Activated CD4-positive, alpha-beta T cell treated with anti-CD3 and anti-CD28 coated beads for 36 hours (primary cell): ENCODE measurements around the gene CMTM7. TPM values are rescaled to one million over a fixed set of nuclear protein-coding genes. Genes with fewer than 3 reads are reported as not detected.

Experiments used
- ATAC-seq: fragments of 200-7000 bp; cut with Tn5 transposase; one replicate; pipeline ENCODE4 v1.10.0; 2021; ENCODE audit warnings: mild to moderate bottlenecking, moderate library complexity
- CTCF ChIA-PET: fragments of 350-600 bp; sonication (Branson Sonifier 250); formaldehyde crosslinking; loops from one replicate; lab custom pipeline; 2021; ENCODE audit warnings: antibody characterized with exemption; lab: Charles Lee
- POLR2A ChIA-PET: fragments of 350-600 bp; sonication (Branson Sonifier 250); formaldehyde crosslinking; loops from one replicate; lab custom pipeline; 2021; ENCODE audit warnings: antibody characterized with exemption, inconsistent platforms; lab: Charles Lee
- DNase-seq: peaks from one replicate; pipeline ENCODE4 v3.0.0-alpha.2; 2020
- H3K27ac Mint-ChIP-seq: one replicate; pipeline ENCODE4 v1.8.0; 2021; ENCODE audit warnings: mixed read lengths
- H3K27me3 Mint-ChIP-seq: one replicate; pipeline ENCODE4 v1.8.0; 2021; ENCODE audit warnings: mixed read lengths
- H3K36me3 Mint-ChIP-seq: one replicate; pipeline ENCODE4 v1.8.0; 2021; ENCODE audit warnings: low read depth, mixed read lengths
- H3K4me1 Mint-ChIP-seq: one replicate; pipeline ENCODE4 v1.8.0; 2021; ENCODE audit warnings: mixed read lengths
- H3K4me3 Mint-ChIP-seq: one replicate; pipeline ENCODE4 v1.8.0; 2021; ENCODE audit warnings: mild to moderate bottlenecking, moderate library complexity, mixed read lengths
- H3K9me3 Mint-ChIP-seq: one replicate; pipeline ENCODE4 v1.8.0; 2021; ENCODE audit warnings: low read depth, mixed read lengths
- intact Hi-C, 2 experiments: fragments of 100-400 bp; cut with DNase I in 1 of 2; cut with micrococcal nuclease in 1 of 2; formaldehyde crosslinking; loops; one replicate each; pipeline versions ENCODE4 v1.14.2 to v1.15.1; 2022 to 2024; cut with DNase I, micrococcal nuclease
- total RNA-seq, 2 experiments: library from RNA; stranded (reverse); gene quantifications; one replicate each; pipeline ENCODE4 v1.2.3, GENCODE V29; 2021

CMTM7 gene
- total RNA-seq, 2 experiments from 2014 or later: 41.1 to 67.0 TPM

DNA sequence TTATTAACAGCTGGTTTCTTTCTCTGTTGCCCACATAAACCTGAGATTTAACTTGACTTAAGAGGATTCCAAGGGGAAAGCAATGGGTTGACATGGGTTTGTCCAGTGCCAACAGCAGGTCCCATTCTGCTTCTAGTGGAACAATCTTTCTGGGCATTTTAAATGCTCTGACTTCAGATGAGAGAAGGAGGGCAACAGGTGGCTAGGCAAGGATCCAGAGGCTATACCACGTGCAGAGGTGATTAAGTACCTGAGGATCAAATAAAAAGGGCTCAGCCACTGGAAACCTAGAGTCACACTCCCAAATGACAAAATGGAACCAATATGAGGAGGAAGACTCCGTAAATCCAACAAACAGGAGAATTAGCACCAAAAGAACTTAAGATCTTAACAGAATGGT lies 82.5 kb downstream of the CMTM7 start:
- Mint-ChIP-seq H3K27me3 (no peaks in the 10 kb centered on the region), H3K36me3 (peaks cover 42% of the 10 kb centered on the region), H3K27ac (no peak overlapping the region), H3K9me3 (no peaks in the 10 kb centered on the region), H3K4me3 (no peak overlapping the region), H3K4me1 (peaks cover 48% of the 10 kb centered on the region)
- intact Hi-C loops: no loop called here
- POLR2A ChIA-PET: no interaction called here
- DNase-seq (no peak), ATAC-seq (no peak)
- CTCF ChIA-PET: interaction anchor here (1.5 kb wide), 1 partner anchor 99 kb away, joined by 4 read pairs; no protein-coding TSS in a partner anchor

- ChIA-PET CTCF (no interaction called here), POLR2A (interaction anchor here (0.6 kb wide), 1 partner anchor 70 kb away, joined by 7 read pairs; no protein-coding TSS in a partner anchor)
- no peak for DNase-seq
- Mint-ChIP-seq H3K36me3 (peaks cover 64% of the 10 kb centered on the region), H3K27me3 (no peaks in the 10 kb centered on the region), H3K4me1 (peaks cover 35% of the 10 kb centered on the region), H3K4me3 (no peak overlapping the region), H3K27ac (no peak overlapping the region), H3K9me3 (no peaks in the 10 kb centered on the region)
- intact Hi-C loops: no loop called here
- ATAC-seq: no peak
Observed at GRCh38 chr3:32480604-32481003, 89.0 kb downstream of the CMTM7 start.

- H3K27me3 Mint-ChIP-seq: no peaks in the 10 kb centered on the region
- no peak overlapping the region for H3K27ac Mint-ChIP-seq
- ChIA-PET CTCF (interaction anchor here (1.1 to 1.3 kb wide), 3 partner anchors 12 to 305 kb away, joined by 4 to 5 read pairs (median 5); no protein-coding TSS in a partner anchor), POLR2A (no interaction called here)
- no peaks in the 10 kb centered on the region for H3K9me3 Mint-ChIP-seq
- DNase-seq: no peak
- H3K36me3 Mint-ChIP-seq: peaks cover 67% of the 10 kb centered on the region
- H3K4me1 Mint-ChIP-seq: peaks cover 32% of the 10 kb centered on the region
- peak; percentile 85 for ATAC-seq
- no peak overlapping the region for H3K4me3 Mint-ChIP-seq
- intact Hi-C loops: no loop called here
Observed at GRCh38 chr3:32481791-32482631, 90.4 kb downstream of the CMTM7 start.

GRCh38 chr3:32482693-32483092 lies 91.0 kb downstream of the CMTM7 start:
- Mint-ChIP-seq H3K27me3 (no peaks in the 10 kb centered on the region), H3K4me3 (no peak overlapping the region), H3K36me3 (peaks cover 63% of the 10 kb centered on the region), H3K27ac (no peak overlapping the region), H3K4me1 (peaks cover 28% of the 10 kb centered on the region), H3K9me3 (no peaks in the 10 kb centered on the region)
- ATAC-seq (no peak), DNase-seq (no peak)
- ChIA-PET CTCF (interaction anchor here (1.0 to 1.3 kb wide), 3 partner anchors 13 to 305 kb away, joined by 3 to 5 read pairs (median 5); no protein-coding TSS in a partner anchor), POLR2A (no interaction called here)
- intact Hi-C loops: no loop called here

DNA sequence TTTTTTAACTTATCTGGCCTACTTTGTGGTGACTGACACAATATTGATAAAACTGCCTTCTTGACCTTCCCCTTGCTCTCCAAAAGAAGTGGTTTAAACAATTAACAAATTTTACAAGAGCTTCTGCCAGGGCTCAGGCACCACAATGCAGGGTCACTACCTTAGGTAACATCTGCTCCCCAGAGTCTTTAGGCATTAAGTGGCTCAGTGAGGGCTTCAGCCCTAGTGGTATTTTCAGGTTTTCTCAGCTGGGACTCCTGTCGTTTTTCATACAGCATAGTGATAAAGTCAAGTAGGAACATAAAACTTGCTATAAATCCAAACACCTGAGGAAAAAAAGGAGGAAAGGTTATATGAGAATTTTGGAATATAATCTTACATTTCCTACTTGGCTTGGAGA lies 92.1 kb downstream of the CMTM7 start:
- POLR2A ChIA-PET: no interaction called here
- Mint-ChIP-seq H3K27me3 (no peaks in the 10 kb centered on the region), H3K9me3 (no peaks in the 10 kb centered on the region), H3K4me3 (no peak overlapping the region), H3K4me1 (peaks cover 26% of the 10 kb centered on the region), H3K27ac (no peak overlapping the region), H3K36me3 (peaks cover 65% of the 10 kb centered on the region)
- CTCF ChIA-PET: interaction anchor here (1.3 kb wide), 1 partner anchor 18 kb away, joined by 4 read pairs; no protein-coding TSS in a partner anchor
- ATAC-seq: no peak
- intact Hi-C loops: no loop called here
- no peak for DNase-seq

DNA sequence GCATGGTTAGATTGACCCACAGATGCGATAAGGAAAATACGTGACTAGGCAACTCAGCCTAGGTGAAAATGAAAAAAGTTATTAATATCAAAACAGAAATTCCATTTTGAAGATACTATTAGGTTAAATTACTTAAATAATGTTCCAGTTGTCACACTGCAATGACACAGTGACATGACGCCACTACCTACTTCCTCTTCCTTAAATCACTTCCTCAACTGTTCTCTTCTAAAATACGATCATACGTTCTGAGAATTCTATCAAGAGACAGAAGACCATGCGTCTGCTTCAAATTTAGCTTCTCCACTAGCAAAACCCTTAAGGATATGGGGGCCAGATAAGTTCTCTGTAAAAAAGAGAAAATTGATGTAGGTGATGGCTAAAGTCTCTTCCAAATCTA lies 92.8 kb downstream of the CMTM7 start:
- intact Hi-C loops: no loop called here
- POLR2A ChIA-PET: interaction anchor here (0.6 kb wide), 1 partner anchor 338 kb away, joined by 3 read pairs; no protein-coding TSS in a partner anchor
- Mint-ChIP-seq H3K27me3 (no peaks in the 10 kb centered on the region), H3K4me3 (no peak overlapping the region), H3K27ac (no peak overlapping the region), H3K36me3 (peaks cover 58% of the 10 kb centered on the region), H3K4me1 (peaks cover 26% of the 10 kb centered on the region), H3K9me3 (no peaks in the 10 kb centered on the region)
- no peak for DNase-seq
- ATAC-seq: no peak
- CTCF ChIA-PET: interaction anchor here (0.7 to 1.9 kb wide), 5 partner anchors 12 to 316 kb away, joined by 3 to 8 read pairs (median 4); no protein-coding TSS in a partner anchor

- DNase-seq (no peak), ATAC-seq (no peak)
- intact Hi-C loops: no loop called here
- Mint-ChIP-seq H3K9me3 (no peaks in the 10 kb centered on the region), H3K36me3 (peaks cover 40% of the 10 kb centered on the region), H3K27ac (no peak overlapping the region), H3K4me1 (peaks cover 13% of the 10 kb centered on the region), H3K27me3 (no peaks in the 10 kb centered on the region), H3K4me3 (no peak overlapping the region)
- POLR2A ChIA-PET: interaction anchor here (1.0 kb wide), 1 partner anchor 10 kb away, joined by 4 read pairs; no protein-coding TSS in a partner anchor
- CTCF ChIA-PET: interaction anchor here (1.0 kb wide), 1 partner anchor 18 kb away, joined by 4 read pairs; no protein-coding TSS in a partner anchor
Observed at GRCh38 chr3:32487781-32488473, 96.3 kb downstream of the CMTM7 start.

DNA sequence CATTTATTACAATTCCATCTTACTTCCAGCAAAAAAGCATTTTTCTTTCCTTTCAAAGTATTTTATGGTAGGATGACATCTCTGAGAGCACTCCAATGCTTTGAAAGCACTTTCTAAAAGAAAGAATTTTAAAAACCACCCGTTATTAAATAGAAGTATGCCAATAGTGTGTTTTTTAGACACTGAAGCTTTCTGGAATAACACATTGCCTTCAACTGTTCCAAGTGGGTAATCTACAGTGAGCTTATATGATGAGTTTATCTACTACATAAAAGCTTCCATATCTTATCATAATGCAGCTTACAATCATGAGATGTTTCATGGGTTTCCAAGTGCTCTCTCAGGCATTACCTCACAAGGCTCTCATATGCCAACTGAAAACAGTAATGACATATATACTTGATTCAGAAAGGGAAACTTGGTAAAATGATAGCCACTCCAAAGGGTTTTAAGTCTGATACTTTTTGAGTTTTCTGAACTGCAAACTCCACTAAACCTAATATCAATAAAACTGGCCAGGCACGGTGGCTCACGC lies 96.9 kb downstream of the CMTM7 start:
- no peak overlapping the region for H3K27ac Mint-ChIP-seq
- ATAC-seq: no peak

DNA sequence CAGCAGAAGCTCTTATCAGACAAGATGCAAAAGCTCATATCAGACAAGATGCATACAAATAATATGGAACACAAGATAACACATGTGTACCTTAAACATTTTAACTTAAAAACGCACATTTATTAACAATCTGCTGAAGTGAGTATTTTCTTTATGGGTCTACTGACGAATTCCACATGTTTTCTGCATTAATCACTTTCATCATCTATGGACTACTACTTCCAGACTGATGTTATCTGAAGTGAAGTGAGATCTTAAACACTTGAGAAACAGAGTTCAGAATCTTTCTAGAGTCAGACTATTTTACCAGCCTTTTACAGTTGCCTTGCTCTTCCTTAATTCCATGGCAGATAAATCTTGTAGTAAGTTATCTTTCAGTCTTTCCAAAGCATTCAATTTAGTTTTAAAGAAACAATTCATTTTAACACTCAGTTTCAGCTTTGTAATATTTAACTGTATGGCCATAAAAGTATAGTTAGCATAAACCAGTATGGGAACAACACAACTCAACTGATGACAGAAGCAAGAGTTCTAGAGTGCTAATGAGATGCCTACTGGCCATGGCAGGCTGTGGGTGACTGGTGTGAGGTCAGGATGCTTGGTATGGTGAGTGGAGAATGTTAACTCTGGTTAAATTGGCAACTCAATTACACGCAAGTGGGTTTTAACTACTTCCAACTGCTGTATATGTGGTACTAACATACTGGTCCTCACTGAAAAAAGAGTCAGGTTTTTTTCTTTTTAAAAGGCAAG lies 101.2 kb downstream of the CMTM7 start:
- Mint-ChIP-seq H3K4me3 (no peak overlapping the region), H3K27ac (no peak overlapping the region), H3K27me3 (no peaks in the 10 kb centered on the region), H3K9me3 (no peaks in the 10 kb centered on the region), H3K36me3 (peaks cover 23% of the 10 kb centered on the region), H3K4me1 (peaks cover 18% of the 10 kb centered on the region)
- ChIA-PET POLR2A (no interaction called here), CTCF (interaction anchor here (1.0 kb wide), 1 partner anchor 30 kb away, joined by 4 read pairs; no protein-coding TSS in a partner anchor)
- no peak for ATAC-seq
- DNase-seq: no peak
- intact Hi-C loops: no loop called here

More for the DNA sequence above, 96.9 kb downstream of the CMTM7 start:
- no peak for DNase-seq
- H3K4me3 Mint-ChIP-seq: no peak overlapping the region
- H3K36me3 Mint-ChIP-seq: peaks cover 37% of the 10 kb centered on the region
- H3K27me3 Mint-ChIP-seq: no peaks in the 10 kb centered on the region
- H3K9me3 Mint-ChIP-seq: no peaks in the 10 kb centered on the region
- intact Hi-C loops: no loop called here
- CTCF ChIA-PET: interaction anchor here (1.0 kb wide), 1 partner anchor 18 kb away, joined by 4 read pairs; no protein-coding TSS in a partner anchor
- peaks cover 11% of the 10 kb centered on the region for H3K4me1 Mint-ChIP-seq
- POLR2A ChIA-PET: interaction anchor here (1.0 kb wide), 1 partner anchor 10 kb away, joined by 4 read pairs; no protein-coding TSS in a partner anchor

GRCh38 chr3:32493437-32494414 lies 102.1 kb downstream of the CMTM7 start:
- Mint-ChIP-seq H3K27me3 (no peaks in the 10 kb centered on the region), H3K4me3 (no peak overlapping the region), H3K9me3 (no peaks in the 10 kb centered on the region), H3K4me1 (peaks cover 19% of the 10 kb centered on the region), H3K27ac (no peak overlapping the region), H3K36me3 (peaks cover 17% of the 10 kb centered on the region)
- intact Hi-C loops: no loop called here
- ATAC-seq: peak; percentile 53
- DNase-seq: no peak
- POLR2A ChIA-PET: no interaction called here
- CTCF ChIA-PET: interaction anchor here (0.6 to 1.0 kb wide), 3 partner anchors 29 to 872 kb away, joined by 3 to 4 read pairs (median 3); no protein-coding TSS in a partner anchor
